ENCODE data around the gene TMEM178B.

- TF ChIP-seq CTCF (IDR thresholded peaks at IDR 0.05; ENCODE audit: insufficient read depth, low read length) = no peak
- TF ChIP-seq SPI1 (IDR thresholded peaks at IDR 0.05; ENCODE audit: borderline replicate concordance, low read depth) = no peak
These were observed 389.1 kb downstream of the TMEM178B start for GRCh38 chr7:141462958-141463357.
